ENCODE measurements around the gene STK32C.
A peak's percentile ranks its signal among the peaks of the same experiment; 100 is the strongest.

STK32C gene

DNA sequence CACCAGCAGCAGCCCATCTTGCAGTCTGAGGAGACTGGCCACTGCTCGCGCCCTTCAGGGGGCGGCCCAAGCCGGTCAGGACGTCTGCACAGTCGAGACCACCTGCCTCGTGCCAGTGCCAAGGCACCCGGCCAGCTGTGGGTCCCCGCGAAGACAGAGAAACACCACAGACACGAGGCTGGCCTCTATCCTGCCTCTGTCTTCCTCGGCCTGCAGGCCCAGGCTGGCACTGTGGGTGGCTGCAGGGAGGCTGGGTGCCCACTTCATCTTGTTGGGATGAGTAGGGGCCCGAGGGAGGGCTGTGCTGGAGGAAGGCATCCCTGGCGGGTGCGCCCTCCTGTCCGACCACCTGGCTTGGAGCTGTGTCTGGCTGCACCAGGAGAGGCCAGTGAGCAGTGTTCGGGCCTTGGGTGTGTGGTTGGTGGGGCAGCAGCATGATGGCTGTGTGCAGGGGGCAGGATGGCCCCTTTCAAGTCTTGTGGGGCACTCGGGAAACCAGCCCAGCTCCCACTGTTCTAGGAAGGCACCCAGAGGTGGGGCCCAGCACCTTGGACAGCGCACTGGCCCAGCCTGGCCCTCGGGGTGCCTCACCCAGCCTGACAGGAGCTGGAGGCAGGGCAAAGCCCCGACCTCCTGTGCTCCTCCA is 113.7 kb downstream of the STK32C start:
- no peak for DNase-seq

DNA sequence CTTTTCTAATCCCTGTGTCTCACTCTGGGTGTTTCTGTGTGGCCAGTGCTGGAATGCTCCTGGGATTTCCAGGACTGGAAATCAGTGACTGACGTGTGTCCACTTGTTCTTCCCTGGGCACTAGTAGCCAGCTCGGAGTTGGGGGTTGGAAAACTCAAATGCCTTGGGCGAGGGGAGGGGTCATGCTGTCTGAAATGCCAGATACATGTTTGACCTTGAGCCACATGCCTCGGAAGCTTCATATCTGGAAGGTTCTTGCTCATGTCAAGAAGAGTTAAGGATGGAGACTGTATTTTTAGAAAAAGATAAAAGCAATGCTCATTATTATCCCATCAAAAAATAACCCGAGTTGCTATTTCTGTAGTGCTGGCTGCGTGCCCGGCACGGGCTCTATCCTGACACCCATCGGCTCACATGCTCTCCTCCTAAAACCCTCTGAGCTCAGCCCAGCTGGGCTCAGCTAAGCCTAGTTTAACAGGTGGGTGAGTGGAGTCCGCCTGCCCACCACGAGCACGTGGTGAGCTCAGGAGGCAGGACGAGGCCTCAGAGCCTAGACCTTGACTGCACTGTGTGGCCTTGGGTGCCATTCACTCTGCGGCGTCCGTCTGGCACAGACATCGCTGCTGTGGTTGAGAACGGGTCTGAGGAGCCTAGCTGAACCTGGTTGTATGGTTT is 114.6 kb downstream of the STK32C start:
- DNase-seq, result no peak

DNA sequence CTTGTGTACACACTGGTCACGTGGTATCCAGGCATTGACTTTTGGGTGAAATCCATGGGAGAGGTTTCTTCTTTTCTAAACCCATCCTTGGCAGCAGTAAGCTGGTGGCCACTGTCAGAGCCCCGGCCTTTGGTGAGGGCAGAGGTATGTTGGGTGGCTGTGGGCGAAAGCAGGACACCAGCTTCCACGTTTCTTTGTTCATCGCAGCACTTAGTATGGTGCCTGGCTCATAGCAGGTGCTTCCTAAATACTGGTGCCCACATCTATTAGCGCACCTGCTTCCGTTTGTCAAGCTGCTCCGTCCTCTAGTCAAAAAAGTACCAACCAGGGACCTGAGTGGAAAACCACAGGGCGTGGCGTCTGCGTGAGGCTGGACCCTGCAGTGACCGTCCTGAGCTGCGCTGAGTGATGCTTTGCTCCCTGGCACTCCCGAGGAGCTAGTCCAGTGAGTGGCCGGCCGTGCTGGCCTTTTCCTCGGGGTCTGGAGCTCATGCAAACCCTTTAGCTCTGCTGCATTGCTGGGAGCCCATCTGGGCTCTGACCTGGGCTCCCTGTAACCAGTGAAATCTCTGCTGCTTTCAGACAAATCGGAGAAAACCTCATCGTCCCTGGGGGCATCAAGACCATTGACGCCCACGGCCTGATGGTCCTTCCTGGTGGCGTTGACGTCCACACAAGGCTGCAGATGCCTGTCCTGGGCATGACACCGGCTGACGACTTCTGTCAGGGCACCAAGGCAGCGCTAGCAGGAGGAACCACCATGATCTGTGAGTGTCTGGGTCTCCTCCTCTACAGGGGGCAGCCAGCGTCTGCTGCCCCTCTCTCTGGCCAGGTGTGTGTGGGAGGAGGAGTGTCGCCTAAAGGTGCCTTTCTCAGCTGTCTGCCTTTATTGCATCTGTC is 115.4 kb downstream of the STK32C start:
- DNase-seq, result no peak

DNA sequence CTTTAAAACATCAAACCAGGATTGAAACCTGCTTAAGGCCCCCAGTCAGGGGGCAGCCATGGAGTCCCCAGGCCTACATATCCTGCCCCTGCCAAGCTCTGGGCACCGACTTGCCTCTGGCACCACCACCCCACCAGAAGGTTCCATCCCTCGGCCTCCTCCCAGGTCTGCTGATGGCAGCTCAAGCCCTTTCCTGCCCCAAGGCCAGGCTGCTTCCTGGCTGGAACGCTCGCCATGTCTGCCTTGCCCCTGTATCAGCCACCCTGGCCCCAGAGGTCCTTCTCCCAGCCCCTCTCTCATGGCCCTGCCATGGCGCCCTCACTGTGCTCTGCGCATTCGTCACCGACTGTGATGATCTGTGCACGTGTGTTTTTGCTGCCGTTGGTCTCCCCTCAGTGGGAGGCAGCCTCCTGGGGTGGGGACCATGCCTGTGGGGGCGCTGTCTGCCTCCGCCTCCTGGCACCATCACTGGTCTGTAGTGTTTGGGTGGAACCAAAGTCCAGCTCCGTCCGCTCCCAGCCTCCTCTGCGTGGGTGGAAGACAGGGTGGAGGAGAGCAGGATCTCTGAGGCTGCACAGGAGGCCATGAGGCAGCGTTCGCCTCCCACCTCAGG is 117.8 kb downstream of the STK32C start:
- DNase-seq, result no peak

DNA sequence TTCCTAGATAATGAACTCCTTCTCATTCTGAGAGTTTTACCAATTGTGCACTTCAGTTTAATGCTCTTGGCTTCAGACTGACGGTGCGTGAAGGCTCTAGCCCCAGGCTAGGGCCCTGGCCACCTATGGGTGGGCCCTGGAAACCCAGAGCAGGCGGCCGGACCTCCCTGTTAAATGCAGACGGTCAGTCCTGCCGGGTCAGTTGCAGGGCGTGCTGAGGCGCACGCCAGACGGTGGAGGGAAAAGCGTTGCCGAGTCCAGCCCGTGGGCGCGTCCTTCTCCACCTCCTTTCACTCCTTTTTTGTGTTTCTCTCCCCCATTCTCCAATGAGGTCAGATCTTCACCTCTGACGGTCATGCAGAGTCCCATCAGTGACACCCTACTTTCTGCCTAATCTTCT is 118.7 kb downstream of the STK32C start:
- no peak for DNase-seq

DNA sequence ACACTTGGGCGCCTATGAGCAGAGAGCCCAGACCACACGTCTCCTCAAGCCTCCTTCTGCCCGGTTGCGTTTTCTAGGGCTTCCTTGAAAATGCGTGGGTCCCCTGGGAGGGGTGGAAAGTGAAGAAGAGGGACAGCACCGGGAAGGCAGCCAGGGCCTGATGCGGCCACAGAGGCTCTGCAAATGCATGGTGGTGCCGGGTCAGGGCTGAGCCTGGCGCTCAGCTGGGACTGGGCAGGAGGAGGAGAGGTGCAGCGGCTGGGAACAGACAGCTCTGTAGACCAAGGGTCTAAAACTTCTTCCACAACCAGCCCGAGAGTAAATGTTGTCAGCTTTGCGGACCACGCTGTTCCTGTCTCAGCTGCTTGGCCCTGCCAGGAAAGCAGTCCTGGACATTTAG is 119.4 kb downstream of the STK32C start:
- no peak for DNase-seq

DNA sequence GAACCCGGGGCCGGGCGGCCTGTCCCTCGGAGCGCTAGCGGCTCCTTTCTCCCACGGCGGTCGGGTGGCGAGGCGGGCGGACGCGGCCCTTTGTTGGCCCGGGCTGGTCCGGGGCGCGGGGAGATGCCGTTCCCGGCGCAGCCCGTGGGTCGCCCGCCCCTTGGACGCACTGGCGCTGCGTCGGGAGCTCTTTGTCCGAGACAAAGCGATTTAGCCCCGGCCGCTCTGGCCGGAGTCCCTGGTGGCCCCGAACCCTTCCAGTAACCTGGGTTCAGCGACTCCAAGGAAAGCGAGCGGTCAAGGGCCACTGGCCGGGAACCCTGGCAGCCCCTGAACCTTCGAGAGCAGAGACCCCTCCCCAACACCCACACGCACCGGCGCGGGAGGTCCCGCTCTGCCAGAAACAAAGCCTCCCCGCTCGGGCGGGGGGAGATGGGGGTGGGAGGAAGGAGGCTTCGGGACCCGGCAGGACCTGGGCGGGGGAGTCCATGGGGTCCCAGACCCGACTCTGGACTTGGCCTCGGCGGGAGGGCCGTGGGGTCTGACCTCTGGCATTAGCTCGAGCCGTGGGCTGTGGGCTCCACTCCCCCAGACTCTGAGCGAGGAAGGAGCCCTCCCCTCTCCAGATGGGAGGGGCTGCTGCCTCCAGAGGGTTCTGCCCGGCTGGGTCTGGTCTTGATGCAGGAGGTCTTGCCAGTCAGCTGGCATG is 120.2 kb downstream of the STK32C start:
- DNase-seq, result no peak

DNA sequence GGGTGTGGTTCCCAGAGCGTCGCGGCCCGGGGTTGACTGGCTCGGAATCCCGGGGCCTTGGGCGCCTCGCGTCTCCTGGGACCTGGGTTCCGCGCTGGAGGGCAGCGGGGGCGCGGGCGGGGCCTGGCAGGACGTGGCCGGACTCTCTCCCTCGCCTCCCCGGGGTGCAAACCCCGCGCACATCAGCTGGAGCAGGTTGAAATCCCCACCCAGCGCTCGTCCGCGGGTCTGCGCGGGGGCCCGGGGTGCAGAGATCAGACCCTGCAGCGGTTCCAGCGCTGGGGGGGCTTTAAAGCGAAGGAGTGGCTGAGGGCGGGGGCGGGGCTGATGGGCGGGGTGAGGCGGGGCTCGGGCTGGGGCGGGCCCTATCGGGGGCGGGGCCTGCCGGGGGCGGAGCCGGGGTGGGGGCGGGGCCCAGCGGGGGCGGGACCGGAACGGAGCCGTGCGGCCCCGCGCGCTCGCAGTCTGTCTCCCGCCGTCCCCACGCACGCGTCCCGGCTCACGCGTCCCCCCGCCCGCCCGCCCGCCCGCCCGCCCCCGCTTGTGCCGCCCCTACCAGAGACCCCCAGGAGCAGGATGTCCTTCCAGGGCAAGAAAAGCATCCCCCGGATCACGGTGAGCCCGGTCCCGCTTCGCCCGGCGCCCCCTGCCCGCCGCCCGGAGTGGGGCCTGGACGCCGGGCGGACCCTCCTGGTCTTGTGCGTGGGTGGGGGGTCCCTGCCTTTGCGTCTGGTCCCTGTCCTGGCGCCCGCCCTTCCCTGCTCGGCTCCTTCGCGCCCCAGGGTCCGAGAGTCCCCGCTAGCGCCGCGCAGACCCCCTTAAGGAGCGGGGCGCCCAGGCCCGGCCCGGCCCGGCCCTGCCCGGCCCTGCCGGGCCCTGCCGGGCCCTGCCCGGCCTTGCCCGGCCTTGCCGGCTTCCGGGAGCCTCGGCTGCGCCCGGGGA is 121.0 kb downstream of the STK32C start, which contains the start of gene DPYSL4:
Gene DPYSL4 (plus strand): TSS at position 461 of the 942 bp plus-strand sequence. CDS start 116 bp downstream, at position 577.
- DNase-seq, result no peak

DNA sequence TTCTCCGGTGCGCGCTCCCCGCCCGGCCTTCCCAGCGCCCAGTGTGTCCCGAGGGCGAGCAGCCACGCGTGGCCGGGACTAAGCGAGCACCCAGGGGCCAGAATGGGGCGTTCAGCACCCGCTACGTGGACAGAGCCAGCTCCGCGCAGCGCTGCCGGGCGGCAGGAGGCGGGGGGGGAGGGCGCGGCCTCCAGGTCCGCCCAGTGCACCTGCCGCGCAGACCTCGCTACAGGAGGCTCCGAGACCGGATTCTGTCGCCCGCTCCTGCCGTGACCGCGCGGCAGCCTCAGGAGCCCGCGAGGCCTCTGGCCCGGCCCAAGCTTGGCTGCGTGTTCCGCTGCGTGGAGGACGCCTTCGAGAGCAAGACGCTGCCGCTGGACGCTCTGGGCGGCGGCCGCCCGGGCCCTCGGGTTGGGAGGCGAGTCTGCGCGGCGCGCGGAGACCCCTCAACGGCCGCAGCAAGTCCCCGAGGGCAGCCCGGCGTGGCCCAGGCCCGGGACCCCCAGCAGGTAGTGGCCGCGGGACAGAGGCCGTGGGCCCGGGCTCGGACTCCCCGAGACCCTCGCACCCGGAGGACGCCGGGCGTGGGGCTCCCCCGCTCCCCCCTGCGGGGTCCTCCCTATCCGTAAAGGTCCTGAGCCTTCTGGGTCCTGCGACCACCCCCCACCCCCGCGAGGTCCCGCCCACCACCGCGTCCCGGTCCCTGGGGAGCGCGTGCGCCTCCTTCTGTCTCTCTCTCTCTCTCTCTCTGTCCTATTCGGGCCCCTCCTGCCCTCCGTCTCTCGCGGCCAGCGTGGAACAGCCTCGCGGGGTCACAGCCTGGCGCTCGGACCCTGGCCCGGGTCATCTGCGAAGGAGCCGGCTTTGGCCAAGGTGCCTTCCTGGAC is 121.9 kb downstream of the STK32C start:
- DNase-seq, result peak; percentile 47 to 57

DNA sequence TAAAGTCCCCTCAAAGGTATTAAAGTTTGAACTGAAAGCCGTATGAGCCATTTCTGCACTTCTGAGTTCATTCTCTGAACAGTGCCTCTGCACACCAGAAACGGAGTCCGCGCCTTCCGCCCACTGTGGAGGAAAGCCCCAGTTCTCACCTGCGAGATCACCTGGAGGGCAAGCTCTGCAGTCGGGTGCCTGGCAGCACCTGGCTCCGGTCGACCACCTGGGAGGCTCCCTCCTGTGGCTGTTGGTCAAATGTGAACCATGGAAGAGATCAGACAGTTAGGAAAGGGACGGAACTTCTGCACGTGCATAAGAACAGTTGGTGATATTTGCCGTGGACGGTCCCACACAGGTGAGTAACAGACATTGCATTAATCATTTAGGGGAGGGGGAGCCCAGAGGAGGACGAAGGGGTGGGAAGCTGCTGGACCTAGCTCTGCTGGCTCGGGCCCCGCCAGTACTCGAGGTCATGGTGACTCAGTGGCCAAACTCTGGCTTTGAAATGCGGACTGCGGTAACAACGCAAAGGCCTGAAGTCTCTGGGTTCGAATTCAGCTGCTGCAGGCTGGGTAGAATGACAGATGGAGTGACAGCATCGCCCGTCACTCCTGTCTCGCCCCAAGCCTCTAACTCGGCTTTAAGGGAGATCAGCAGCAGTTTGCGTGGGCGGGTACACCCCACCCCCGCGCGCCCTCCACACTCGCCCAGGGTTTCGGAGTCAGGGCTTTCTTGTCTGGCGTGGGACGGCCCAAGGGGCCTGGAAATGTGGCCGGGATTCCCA is 122.7 kb downstream of the STK32C start:
- DNase-seq, result no peak

DNA sequence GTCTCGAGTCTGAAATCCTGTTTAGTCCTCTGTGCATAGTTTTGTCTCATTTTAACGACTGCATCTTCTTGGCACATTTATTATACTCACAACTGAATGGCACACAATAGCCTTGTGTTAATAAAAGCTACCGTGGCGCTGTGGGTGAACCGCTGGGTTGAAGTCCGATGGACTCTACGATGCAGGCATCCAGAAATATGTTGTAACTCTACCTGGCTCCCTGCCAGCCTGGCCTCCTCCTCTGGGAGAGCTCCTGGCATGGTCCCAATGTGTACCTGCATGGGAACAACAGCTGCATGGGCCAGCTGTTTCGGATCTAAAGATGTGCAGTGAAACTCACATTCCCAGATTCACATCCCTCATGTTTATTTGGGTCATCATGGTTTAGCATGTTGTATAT is 124.7 kb downstream of the STK32C start:
- DNase-seq, result no peak

DNA sequence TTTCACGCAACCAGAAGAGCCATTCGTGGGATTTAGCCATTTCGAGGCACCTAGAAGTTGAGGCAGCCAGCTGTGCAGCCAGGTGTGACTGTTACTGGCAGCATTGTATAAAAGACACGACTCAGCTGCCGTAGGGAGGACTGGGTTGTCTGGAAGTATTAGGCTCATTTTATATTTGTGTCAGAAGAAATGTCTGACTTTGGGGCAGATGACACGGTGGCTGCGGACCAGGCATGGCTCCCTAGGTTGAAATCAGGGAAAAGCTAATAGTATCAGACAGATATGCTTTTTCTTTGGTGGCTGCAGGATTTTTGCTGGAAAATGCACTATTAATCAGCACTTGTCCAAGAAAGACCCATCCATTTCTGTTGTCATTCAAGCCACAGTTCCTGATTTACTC is 125.2 kb downstream of the STK32C start:
- DNase-seq, result no peak

DNA sequence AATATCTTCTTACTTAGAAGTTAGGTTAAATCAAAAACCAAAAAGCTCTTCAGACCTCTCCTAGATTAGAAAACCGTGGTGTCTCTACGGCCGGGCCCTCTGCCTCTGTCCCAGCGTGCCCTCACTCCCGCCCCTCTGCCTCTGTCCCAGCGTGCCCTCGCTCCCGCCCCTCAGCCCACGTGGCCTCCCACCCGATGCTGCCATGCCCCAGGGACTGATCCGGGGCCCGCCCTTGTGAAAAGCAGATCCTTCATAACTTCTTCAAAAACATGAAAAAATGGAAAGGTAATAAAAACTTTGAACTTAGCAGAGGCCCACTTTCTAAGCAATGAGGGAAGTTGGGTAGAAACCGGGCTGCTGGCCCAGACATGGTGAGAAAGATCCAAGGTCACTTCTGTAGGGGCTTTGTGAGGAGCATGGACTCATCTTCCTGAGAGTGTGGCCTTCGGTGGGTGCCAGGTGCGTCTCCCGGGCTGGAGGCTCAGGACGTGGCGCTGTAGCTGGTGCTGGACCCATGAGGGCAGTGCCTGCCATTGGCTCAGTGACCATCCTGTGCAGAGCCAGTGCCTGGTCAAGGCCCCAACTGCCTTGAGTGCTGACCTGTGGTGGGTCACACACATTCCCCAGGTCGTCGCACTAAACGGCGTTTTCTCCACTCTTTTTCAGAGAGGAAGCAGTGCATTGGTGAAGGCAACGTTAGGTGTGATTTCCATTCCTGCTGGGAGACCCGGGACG is 125.9 kb downstream of the STK32C start:
- no peak for DNase-seq

DNA sequence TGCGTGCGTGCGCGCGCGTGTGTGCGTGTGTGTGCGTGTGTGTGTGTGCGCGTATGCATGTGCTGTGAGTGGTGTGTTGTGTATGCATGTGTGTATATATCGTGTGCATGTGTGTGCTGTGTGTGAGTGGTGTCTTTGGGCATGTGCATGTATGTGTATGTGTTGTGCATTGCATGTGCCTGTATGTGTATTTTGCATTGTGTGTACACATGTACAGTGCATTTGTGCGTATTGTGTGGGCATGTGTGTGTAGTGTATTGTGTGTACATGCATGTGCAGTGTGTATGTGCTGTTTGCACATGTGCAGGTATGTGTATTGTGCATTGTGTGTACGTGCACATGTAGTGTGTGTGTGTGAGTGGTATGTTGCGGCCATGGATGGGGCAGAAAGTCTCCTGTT is 127.0 kb downstream of the STK32C start:
- DNase-seq, result no peak

DNA sequence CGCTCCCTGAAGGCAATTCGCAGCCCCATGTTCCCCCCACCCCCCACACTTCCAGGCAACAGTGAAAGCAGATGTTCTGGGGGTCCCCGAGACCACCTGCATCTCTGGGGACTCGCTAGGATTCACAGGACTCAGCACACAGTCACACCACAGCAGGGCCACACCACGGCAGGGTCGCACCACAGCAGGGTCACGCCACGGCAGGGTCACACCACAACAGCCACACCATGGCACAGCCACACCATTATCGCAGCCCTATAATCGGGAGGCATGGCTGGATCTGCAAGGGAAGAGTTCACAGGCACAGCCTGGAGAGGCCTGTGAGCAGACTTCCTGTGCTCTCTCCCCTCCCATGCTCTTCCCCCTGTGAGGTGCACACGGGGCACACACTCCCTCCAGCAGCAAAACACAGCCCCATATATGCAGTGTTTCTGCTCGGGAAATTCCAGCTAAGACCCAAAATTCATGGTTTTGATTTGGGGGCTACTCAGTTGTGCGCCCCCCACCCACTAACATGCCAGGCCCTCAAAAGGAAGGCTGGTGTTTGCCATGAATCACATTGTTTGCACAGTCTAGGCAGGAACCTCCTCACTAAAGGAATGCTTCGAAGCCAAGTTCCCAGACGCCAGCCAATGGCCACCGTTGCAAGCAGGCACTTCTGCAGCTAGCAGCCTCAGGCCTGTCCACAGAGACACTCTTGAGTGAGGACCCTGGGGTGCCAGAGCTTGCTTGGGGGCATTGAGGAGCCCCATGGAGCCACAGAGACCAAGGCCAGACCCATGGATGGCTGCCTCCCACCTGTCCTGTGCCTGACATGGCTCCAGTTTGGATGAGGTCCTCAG is 128.0 kb downstream of the STK32C start:
- no peak for DNase-seq

DNA sequence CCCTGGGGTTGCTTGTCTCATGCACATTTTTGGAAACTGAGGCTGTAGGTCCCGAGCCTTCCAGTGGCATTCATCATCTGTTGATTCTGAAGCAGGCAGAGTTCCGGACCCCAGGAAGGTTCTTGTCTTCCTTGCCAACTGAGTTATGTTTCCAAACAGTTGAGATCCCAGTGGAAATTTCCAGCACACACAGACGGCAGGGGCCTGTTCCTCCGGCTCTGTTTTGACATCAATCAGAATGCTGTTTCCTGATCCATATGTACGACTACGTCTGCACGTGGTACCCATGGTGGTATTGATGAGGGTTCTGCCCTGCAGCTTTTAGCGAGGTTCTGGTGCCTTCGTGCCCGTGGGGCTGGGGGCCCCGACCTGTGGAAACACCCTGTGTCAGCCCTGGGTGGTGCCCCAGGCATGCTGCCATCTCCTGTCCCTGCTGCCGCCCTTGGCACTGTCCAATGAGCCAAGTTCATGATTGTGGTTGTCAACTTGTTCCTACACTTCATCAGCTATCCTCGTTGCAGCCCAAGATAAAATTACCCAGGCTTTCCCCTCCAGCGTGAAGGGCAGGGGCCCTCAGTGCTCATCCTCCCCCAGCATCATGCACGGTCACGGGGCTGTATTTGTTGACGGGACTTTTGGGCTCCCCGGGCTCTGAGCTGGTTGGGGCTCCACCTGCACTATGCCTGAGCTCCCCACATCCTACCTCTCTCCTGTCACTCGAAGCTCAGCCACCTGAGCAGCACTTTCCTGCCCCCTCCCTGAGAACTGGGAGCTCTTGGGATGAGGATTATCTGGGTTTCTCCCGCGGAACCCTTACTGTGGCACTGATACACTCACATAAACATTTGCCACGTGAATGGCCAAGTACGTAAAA is 128.8 kb downstream of the STK32C start:
- no peak for DNase-seq

DNA sequence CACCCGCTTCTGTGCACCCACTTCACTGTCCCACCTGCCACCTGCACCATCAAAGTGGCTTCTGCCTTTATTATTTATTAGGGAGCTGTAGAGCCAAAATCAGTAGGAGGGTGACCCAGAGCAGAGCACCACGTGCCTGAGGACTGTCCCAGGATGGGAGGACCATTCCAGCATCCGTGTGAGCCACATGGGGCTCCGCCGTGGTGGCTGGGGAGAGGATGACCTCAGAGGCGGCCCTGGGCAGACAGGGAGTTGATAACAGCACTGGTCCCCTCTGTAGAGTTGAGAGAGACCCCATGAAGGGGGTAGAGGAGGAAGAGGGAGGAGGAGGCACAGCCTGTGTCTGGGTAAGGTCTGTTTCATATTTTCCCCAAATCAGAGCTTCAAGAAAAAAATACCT is 129.7 kb downstream of the STK32C start:
- no peak for DNase-seq

Data from CD4-positive, alpha-beta T cell treated with Interleukin-1 beta for 1 hour (primary cell).